IMR-90 (cell line): Measurements from ENCODE around the gene DOHH. TPM values are rescaled to one million over a fixed set of nuclear protein-coding genes. Genes with fewer than 3 reads are reported as not detected.

Source experiments
- ATAC-seq: fragments of 200-7000 bp; cut with Tn5 transposase; 2 replicates; pipeline ENCODE4 v1.9.1; 2020; ENCODE audit warnings: low read depth, mild to moderate bottlenecking, moderate library complexity
- BruUV-seq: library from RNA; stranded (reverse); fragments of 400-500 nt; replicated peaks from 2 replicates; lab custom pipeline; 2021; lab: Mats Ljungman, UMichigan
- CTCF ChIA-PET: fragments of 300-600 bp; formaldehyde crosslinking; extraction: SDS; loops from one replicate; lab custom pipeline; 2021; ENCODE audit warnings: antibody characterized with exemption; lab: Yijun Ruan, JAX
- POLR2A ChIA-PET: fragments of 300-600 bp; sonication (Branson Sonifier 250); formaldehyde crosslinking; loops from one replicate; lab custom pipeline; 2022; ENCODE audit warnings: antibody characterized with exemption; ENCODE audit not compliant: unreplicated experiment; lab: Charles Lee
- DNase-seq: peaks from one replicate; pipeline ENCODE4 v3.0.0; 2013
- H2AFZ ChIP-seq: replicated peaks from 2 replicates; pipeline ENCODE3; 2013; ENCODE audit warnings: low read length, mild to moderate bottlenecking; ENCODE audit not compliant: poor library complexity
- H2AK5ac ChIP-seq: 2 replicates; pipeline ENCODE4 v1.6.1; 2013; ENCODE audit warnings: low read depth, low read length, inconsistent platforms
- H2AK9ac ChIP-seq: replicated peaks from 2 replicates; pipeline ENCODE3; 2013; ENCODE audit warnings: mild to moderate bottlenecking, low read depth, low read length, moderate library complexity; ENCODE audit not compliant: poor library complexity
- H2BK120ac ChIP-seq: 2 replicates; pipeline ENCODE4 v1.6.1; 2013; ENCODE audit warnings: low read depth, low read length, inconsistent platforms
- H2BK15ac ChIP-seq: 3 replicates; pipeline ENCODE4 v1.6.1; 2013; ENCODE audit warnings: low read depth, low read length, inconsistent platforms
- H2BK20ac ChIP-seq: 2 replicates; pipeline ENCODE4 v1.6.1; 2013; ENCODE audit warnings: low read depth, mild to moderate bottlenecking, inconsistent platforms, low read length, moderate library complexity
- H2BK5ac ChIP-seq: 2 replicates; pipeline ENCODE4 v1.6.1; 2013; ENCODE audit warnings: mild to moderate bottlenecking, low read depth, low read length, inconsistent platforms; ENCODE audit not compliant: poor library complexity, severe bottlenecking
- H3K14ac ChIP-seq: replicated peaks from 2 replicates; pipeline ENCODE4 v1.6.1; 2013; ENCODE audit warnings: low read depth, low read length, inconsistent platforms
- H3K18ac ChIP-seq: 2 replicates; pipeline ENCODE4 v1.6.1; 2013; ENCODE audit warnings: low read depth, low read length, control low read depth
- H3K23ac ChIP-seq: 2 replicates; pipeline ENCODE4 v1.6.1; 2013; ENCODE audit warnings: low read depth, low read length, inconsistent platforms
- H3K27ac ChIP-seq: 2 replicates; pipeline ENCODE4 v1.5.1; 2013; ENCODE audit warnings: mild to moderate bottlenecking, control low read depth, low read length; ENCODE audit not compliant: insufficient read depth
- H3K27me3 ChIP-seq: 2 replicates; pipeline ENCODE4 v1.6.1; 2013; ENCODE audit warnings: low read length; ENCODE audit not compliant: control insufficient read depth, insufficient read depth
- H3K36me3 ChIP-seq: 2 replicates; pipeline ENCODE4 v1.6.1; 2013; ENCODE audit warnings: low read length, mixed read lengths; ENCODE audit not compliant: control insufficient read depth, insufficient read depth
- H3K4ac ChIP-seq: 2 replicates; pipeline ENCODE4 v1.6.1; 2013; ENCODE audit warnings: low read depth, low read length, inconsistent platforms
- H3K4me1 ChIP-seq: 2 replicates; pipeline ENCODE4 v1.6.1; 2013; ENCODE audit warnings: low read length, mixed read lengths; ENCODE audit not compliant: control insufficient read depth, insufficient read depth
- H3K4me2 ChIP-seq: 2 replicates; pipeline ENCODE4 v1.6.1; 2013; ENCODE audit warnings: low read depth, mild to moderate bottlenecking, control low read depth, low read length, moderate library complexity
- H3K4me3 ChIP-seq: 2 replicates; pipeline ENCODE4 v1.5.1; 2013; ENCODE audit warnings: low read depth, mild to moderate bottlenecking, control low read depth, low read length, moderate library complexity; ENCODE audit not compliant: insufficient read depth
- H3K56ac ChIP-seq: 2 replicates; pipeline ENCODE4 v1.6.1; 2013; ENCODE audit warnings: low read length, inconsistent platforms; ENCODE audit not compliant: insufficient read depth; ENCODE audit errors: extremely low read depth
- H3K79me1 ChIP-seq, 2 experiments: 2 replicates each; pipeline ENCODE4 v1.6.1; 2013; ENCODE audit warnings: low read length in 2 of 2, inconsistent platforms in 1 of 2, low read depth in 1 of 2
- H3K9ac ChIP-seq: 2 replicates; pipeline ENCODE4 v1.6.1; 2013; ENCODE audit warnings: low read depth, low read length, control low read depth
- H3K9me1 ChIP-seq: 2 replicates; pipeline ENCODE4 v1.6.1; 2013; ENCODE audit warnings: low read length, inconsistent platforms; ENCODE audit not compliant: insufficient read depth
- H3K9me3 ChIP-seq: 2 replicates; pipeline ENCODE4 v1.6.1; 2013; ENCODE audit warnings: low read length; ENCODE audit not compliant: control insufficient read depth, insufficient read depth
- H4K20me1 ChIP-seq: 2 replicates; pipeline ENCODE4 v1.6.1; 2013; ENCODE audit warnings: low read length, inconsistent platforms; ENCODE audit not compliant: insufficient read depth
- H4K5ac ChIP-seq: 2 replicates; pipeline ENCODE4 v1.6.1; 2013; ENCODE audit warnings: mild to moderate bottlenecking, low read depth, low read length, control low read depth
- H4K8ac ChIP-seq, 2 experiments: 2 replicates each; pipeline ENCODE4 v1.6.1; 2013; ENCODE audit warnings: low read depth in 2 of 2, low read length in 2 of 2, control low read depth in 1 of 2, inconsistent platforms in 1 of 2
- H4K91ac ChIP-seq: 2 replicates; pipeline ENCODE4 v1.6.1; 2013; ENCODE audit warnings: low read depth, low read length, inconsistent platforms; ENCODE audit not compliant: insufficient read depth
- BHLHE40 ChIP-seq: fragments of 150-350 bp; IDR thresholded peaks from 2 replicates; pipeline ENCODE4 v1.6.1; 2016; ENCODE audit warnings: mild to moderate bottlenecking, low read depth, low read length
- CEBPB ChIP-seq: IDR thresholded peaks from 2 replicates; pipeline ENCODE4 v1.6.1; 2012; ENCODE audit warnings: low read depth, low read length, improper control_type of control experiment
- CHD1 ChIP-seq: IDR thresholded peaks from 2 replicates; pipeline ENCODE4 v1.6.1; 2012; ENCODE audit warnings: low read depth, low read length, improper control_type of control experiment
- NFE2L2 ChIP-seq: fragments of 150-350 bp; IDR thresholded peaks from 2 replicates; pipeline ENCODE4 v1.6.1; 2016; ENCODE audit warnings: low read depth, mild to moderate bottlenecking, low read length
- RCOR1 ChIP-seq: IDR thresholded peaks from 2 replicates; pipeline ENCODE4 v1.6.1; 2012; ENCODE audit warnings: mild to moderate bottlenecking, low read length, improper control_type of control experiment; ENCODE audit not compliant: insufficient replicate concordance
- RFX5 ChIP-seq: IDR thresholded peaks from 2 replicates; pipeline ENCODE4 v1.8.0; 2012; ENCODE audit warnings: low read depth, mild to moderate bottlenecking, low read length, moderate library complexity
- WGBS, 2 experiments: methylation state at CpG; one replicate each; pipeline versions ENCODE4 v1.1.5 to v1.1.7; 2013; ENCODE audit warnings: missing lambda C conversion rate in 2 of 2; ENCODE audit not compliant: insufficient read length in 1 of 2; ENCODE audit errors: extremely low coverage in 2 of 2; 5-methylcytosine and 5-hydroxymethylcytosine counted together
- dilution Hi-C: fragments of 300-500 bp; cut with HindIII; formaldehyde crosslinking; loops from one replicate; pipeline ENCODE4 v1.14.3; 2018; ENCODE audit warnings: low sequenced_read_pairs; ENCODE audit not compliant: unreplicated experiment
- in situ Hi-C: fragments of 300-500 bp; cut with MboI; formaldehyde crosslinking; loops from 3 replicates; pipeline ENCODE4 v1.14.3; 2019; ENCODE audit warnings: low sequenced_read_pairs, inconsistent platforms, mixed read lengths
- intact Hi-C: fragments of 100-400 bp; cut with micrococcal nuclease; formaldehyde crosslinking; loops from 2 replicates; pipeline ENCODE4 v1.10.0; 2022
- polyA plus RNA-seq, 3 experiments: library from polyadenylated mRNA; depleted of rRNA; stranded (reverse); fragments of >200 nt; gene quantifications; 2 replicates each; pipeline ENCODE4 v1.2.3, GENCODE V29; 2012; ENCODE audit warnings: low replicate concordance in 1 of 3
- total RNA-seq: library from RNA; depleted of rRNA; stranded (reverse); fragments of >200 nt; gene quantifications from 2 replicates; pipeline ENCODE4 v1.2.3, GENCODE V29; 2012
- TF ChIP-seq, protein P1 (sequence below): conservative IDR thresholded peaks from 2 replicates; pipeline ENCODE4 v1.5.1; 2012; ENCODE audit warnings: mild to moderate bottlenecking, low read depth, low read length, improper control_type of control experiment
- TF ChIP-seq, protein P2 (sequence below): fragments of 150-350 bp; IDR thresholded peaks from 2 replicates; pipeline ENCODE4 v1.6.1; 2017; ENCODE audit warnings: mild to moderate bottlenecking, antibody characterized with exemption, low read length, low read depth

Gene DOHH
- total and polyA plus RNA-seq, 2 of the 4 experiments (the other 2 are of a cell fraction): 3.2 to 9.2 TPM

GRCh38 chr19:3469638-3470499, 30.6 kb downstream of the DOHH start:
- Histone ChIP-seq H4K91ac (no peak overlapping the region), H2BK5ac (no peak overlapping the region), H3K9me1 (no peaks in the 10 kb centered on the region), H3K14ac (no peak overlapping the region), H2BK20ac (no peak overlapping the region), H3K9ac (no peak overlapping the region), H2BK120ac (no peak overlapping the region), H3K56ac (no peak overlapping the region), H3K4ac (no peak overlapping the region), H3K79me1 (peaks cover 0 to 23% of the 10 kb centered on the region in 2 experiments; a peak in 3 of 4 replicates), H3K4me1 (no peaks in the 10 kb centered on the region), H2AFZ (no peak overlapping the region), H2BK15ac (no peak overlapping the region), H3K23ac (no peak overlapping the region), H3K36me3 (peaks cover 8% of the 10 kb centered on the region), H4K8ac (no peak overlapping the region), H3K9me3 (no peaks in the 10 kb centered on the region), H3K27me3 (peaks cover 4% of the 10 kb centered on the region; the same call in 1 of the 2 replicates), H2AK9ac (no peak overlapping the region), H4K5ac (no peak overlapping the region), H3K4me3 (no peak overlapping the region), H3K18ac (no peak overlapping the region), H3K27ac (no peak overlapping the region), H2AK5ac (no peak overlapping the region), H4K20me1 (peaks cover 17% of the 10 kb centered on the region), H3K4me2 (no peak overlapping the region)
- DNase-seq (no peak), ATAC-seq (no peak; the same call in 1 of the 2 replicates)
- intact Hi-C loops (loop anchor here (5.0 kb wide), 1 partner anchor 163 kb away; no protein-coding TSS in a partner anchor), in situ Hi-C loops (loop anchor here (5.0 kb wide), 1 partner anchor 143 kb away; no protein-coding TSS in a partner anchor), dilution Hi-C loops (no loop called here)
- WGBS, 2 experiments: 74% methylated on average over 10 of the region's 14 CpGs; no CpG with 5 or more reads in 1 of the 2 experiments
- BruUV-seq: no TSS peak
- CTCF ChIA-PET: no interaction called here
- TF ChIP-seq CHD1 (no peak), BHLHE40 (no peak), NFE2L2 (no peak), RFX5 (no peak), RCOR1 (no peak), CEBPB (no peak)
- TF ChIP-seq, protein P1, sequence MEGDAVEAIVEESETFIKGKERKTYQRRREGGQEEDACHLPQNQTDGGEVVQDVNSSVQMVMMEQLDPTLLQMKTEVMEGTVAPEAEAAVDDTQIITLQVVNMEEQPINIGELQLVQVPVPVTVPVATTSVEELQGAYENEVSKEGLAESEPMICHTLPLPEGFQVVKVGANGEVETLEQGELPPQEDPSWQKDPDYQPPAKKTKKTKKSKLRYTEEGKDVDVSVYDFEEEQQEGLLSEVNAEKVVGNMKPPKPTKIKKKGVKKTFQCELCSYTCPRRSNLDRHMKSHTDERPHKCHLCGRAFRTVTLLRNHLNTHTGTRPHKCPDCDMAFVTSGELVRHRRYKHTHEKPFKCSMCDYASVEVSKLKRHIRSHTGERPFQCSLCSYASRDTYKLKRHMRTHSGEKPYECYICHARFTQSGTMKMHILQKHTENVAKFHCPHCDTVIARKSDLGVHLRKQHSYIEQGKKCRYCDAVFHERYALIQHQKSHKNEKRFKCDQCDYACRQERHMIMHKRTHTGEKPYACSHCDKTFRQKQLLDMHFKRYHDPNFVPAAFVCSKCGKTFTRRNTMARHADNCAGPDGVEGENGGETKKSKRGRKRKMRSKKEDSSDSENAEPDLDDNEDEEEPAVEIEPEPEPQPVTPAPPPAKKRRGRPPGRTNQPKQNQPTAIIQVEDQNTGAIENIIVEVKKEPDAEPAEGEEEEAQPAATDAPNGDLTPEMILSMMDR: no peak
- TF ChIP-seq, protein P2, sequence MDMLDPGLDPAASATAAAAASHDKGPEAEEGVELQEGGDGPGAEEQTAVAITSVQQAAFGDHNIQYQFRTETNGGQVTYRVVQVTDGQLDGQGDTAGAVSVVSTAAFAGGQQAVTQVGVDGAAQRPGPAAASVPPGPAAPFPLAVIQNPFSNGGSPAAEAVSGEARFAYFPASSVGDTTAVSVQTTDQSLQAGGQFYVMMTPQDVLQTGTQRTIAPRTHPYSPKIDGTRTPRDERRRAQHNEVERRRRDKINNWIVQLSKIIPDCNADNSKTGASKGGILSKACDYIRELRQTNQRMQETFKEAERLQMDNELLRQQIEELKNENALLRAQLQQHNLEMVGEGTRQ: no peak
- POLR2A ChIA-PET: no interaction called here
